ENCODE data around the gene LONP1.

GRCh38 chr19:5765220-5765619 is 45.3 kb upstream of the LONP1 start:
- TF ChIP-seq CTCF (IDR thresholded peaks at IDR 0.05) (no peak), POLR2A (IDR thresholded peaks at IDR 0.05) (no peak)

All from thyroid gland (tissue), 4 donors.